ENCODE data around the gene FAU. TPM values are rescaled to one million over a fixed set of nuclear protein-coding genes. Genes with fewer than 3 reads are reported as not detected.

The FAU gene
- total and polyA plus RNA-seq, 9 of the 15 experiments (the other 6 are each of a cell fraction or from before 2014, with no cell fraction given) = 433 to 1,827 (median 942) TPM

GRCh38 chr11:65169164-65169641 lies 47.3 kb upstream of the FAU start (continued):
- no peak for TF ChIP-seq ELK3 (CRISPR knock-in tag; IDR thresholded peaks at IDR 0.05)
- TF ChIP-seq EWSR1 (IDR thresholded peaks at IDR 0.05; ENCODE audit: borderline replicate concordance, low read depth, partially characterized antibody) = no peak
- TF ChIP-seq THAP12 (CRISPR knock-in tag; IDR thresholded peaks at IDR 0.05) = no peak
- no peak for TF ChIP-seq NCOA2 (IDR thresholded peaks at IDR 0.05; ENCODE audit: partially characterized antibody in 2 of 2)
- peak; percentile 71 for TF ChIP-seq STAT5A (IDR thresholded peaks at IDR 0.05; ENCODE audit: borderline replicate concordance, low read length)
- TF ChIP-seq HMG20B (CRISPR knock-in tag; IDR thresholded peaks at IDR 0.05) = no peak
- no peak for TF ChIP-seq GABPB2 (CRISPR knock-in tag; conservative IDR thresholded peaks at IDR 0.05)
- no peak for TF ChIP-seq ZNF79 (CRISPR knock-in tag; IDR thresholded peaks at IDR 0.05; ENCODE audit: low read depth)
- no peak for TF ChIP-seq CBFB (CRISPR knock-in tag; IDR thresholded peaks at IDR 0.05)
- no peak for TF ChIP-seq FOXM1 (IDR thresholded peaks at IDR 0.05; ENCODE audit: low read depth)
- TF ChIP-seq FOXM1 (CRISPR knock-in tag; IDR thresholded peaks at IDR 0.05; ENCODE audit: low read depth) = no peak
- TF ChIP-seq ZC3H8 (IDR thresholded peaks at IDR 0.05) = no peak
- no peak for TF ChIP-seq ATF2 (CRISPR knock-in tag; IDR thresholded peaks at IDR 0.05)
- TF ChIP-seq ETV6 (IDR thresholded peaks at IDR 0.05; ENCODE audit: borderline replicate concordance in 1 of 2, low read depth in 2 of 2, low read length in 1 of 2) = no peak
- TF ChIP-seq ETV6 (CRISPR knock-in tag; IDR thresholded peaks at IDR 0.05; ENCODE audit: borderline replicate concordance) = no peak
- TF ChIP-seq TFAM (CRISPR knock-in tag; conservative IDR thresholded peaks at IDR 0.05) = no peak
- TF ChIP-seq GTF2A2 (tag; IDR thresholded peaks at IDR 0.05) = no peak
- TF ChIP-seq CSDE1 (IDR thresholded peaks at IDR 0.05) = no peak
- TF ChIP-seq ZNF655 (CRISPR knock-in tag; IDR thresholded peaks at IDR 0.05) = no peak
- TF ChIP-seq ZBTB8A (IDR thresholded peaks at IDR 0.05; ENCODE audit: partially characterized antibody) = no peak
- TF ChIP-seq ZNF449 (CRISPR knock-in tag; IDR thresholded peaks at IDR 0.05) = no peak
- peak; percentile 39; the same call in 1 of the 2 replicates for TF ChIP-seq NCOA1 (IDR thresholded peaks at IDR 0.05; ENCODE audit: low read depth)
- TF ChIP-seq SPI1 (IDR thresholded peaks at IDR 0.05; ENCODE audit: borderline replicate concordance, low read depth, low read length) = no peak
- TF ChIP-seq DIDO1 (tag; IDR thresholded peaks at IDR 0.05; ENCODE audit: low read depth) = no peak
